Epithelial cell of esophagus (primary cell): ENCODE measurements around the gene MTSS2.
A peak's percentile ranks its signal among the peaks of the same experiment; 100 is the strongest.

Experiments used
- DNase-seq: peaks from one replicate; pipeline ENCODE4 v3.0.0; 2010; ENCODE audit warnings: low read depth
- H3K4me3 ChIP-seq: 2 replicates; pipeline ENCODE4 v1.5.1; 2011; ENCODE audit warnings: mild to moderate bottlenecking, low read length, control low read depth
- CTCF ChIP-seq: IDR thresholded peaks from 2 replicates; pipeline ENCODE4 v1.5.1; 2011; ENCODE audit warnings: low read depth, mild to moderate bottlenecking, low read length, control low read depth, inconsistent platforms; ENCODE audit not compliant: insufficient read depth; ENCODE audit errors: missing control alignments

The MTSS2 gene

DNA sequence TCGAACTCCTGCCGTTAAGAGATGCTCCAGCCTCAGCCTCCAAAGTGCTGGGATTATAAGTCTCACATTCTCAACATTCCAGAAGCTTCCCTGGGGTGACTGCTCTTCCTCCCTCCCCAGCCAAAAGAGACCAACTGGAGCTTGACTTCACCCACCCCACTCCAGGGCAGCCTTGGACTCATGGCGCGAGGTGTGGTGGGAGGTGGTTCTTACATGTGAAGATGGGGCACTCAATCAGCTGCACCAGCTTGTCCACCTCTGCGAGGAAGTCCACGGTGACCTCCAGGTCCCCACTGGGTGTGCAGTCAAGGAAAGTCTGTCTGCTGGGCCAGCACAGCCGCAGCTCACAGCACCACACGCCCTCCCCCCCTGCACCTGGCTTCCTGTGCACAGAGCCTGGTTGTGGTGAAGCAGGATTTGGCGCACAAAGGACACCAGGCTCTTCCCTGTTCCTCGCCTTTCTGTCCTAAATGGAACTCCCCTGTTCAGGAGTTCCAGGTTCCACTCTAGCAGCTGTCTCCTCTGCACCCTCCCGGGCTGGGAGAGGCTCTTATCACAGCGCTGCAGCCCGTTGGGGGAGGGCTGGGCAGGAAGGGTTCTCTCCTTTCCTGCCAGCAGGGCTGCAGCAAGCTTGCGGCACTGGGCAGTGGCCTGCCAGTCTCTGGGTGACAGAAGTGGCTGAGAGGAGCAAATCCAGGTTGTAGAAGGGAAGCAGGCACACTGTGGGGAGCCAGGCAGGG, 9.6 kb upstream of the MTSS2 start:
- TF ChIP-seq CTCF, result peak; percentile 27

DNA sequence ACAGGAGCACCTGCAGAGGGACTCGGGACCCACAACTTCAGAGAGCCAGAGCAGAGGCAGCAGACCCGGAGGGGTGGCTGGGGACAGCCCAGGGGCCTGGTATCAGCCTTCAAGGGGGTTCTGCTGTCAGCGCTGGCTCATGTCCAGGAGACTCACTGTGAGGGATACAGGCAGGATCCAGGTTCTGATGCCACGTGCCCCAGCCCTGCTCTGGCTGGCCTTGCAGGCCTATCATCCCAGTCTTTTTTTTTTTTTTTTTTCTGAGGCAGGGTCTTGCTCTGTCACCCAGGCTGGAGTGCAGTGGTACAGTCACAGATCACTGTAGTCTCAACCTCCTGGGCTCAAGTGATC, 9.0 kb upstream of the MTSS2 start:
- H3K4me3 ChIP-seq, result no peak overlapping the region
- TF ChIP-seq CTCF, result no peak
- no peak for DNase-seq

More for the DNA sequence above, 9.6 kb upstream of the MTSS2 start:
- peak; percentile 40 for DNase-seq
- no peak overlapping the region for H3K4me3 ChIP-seq

DNA sequence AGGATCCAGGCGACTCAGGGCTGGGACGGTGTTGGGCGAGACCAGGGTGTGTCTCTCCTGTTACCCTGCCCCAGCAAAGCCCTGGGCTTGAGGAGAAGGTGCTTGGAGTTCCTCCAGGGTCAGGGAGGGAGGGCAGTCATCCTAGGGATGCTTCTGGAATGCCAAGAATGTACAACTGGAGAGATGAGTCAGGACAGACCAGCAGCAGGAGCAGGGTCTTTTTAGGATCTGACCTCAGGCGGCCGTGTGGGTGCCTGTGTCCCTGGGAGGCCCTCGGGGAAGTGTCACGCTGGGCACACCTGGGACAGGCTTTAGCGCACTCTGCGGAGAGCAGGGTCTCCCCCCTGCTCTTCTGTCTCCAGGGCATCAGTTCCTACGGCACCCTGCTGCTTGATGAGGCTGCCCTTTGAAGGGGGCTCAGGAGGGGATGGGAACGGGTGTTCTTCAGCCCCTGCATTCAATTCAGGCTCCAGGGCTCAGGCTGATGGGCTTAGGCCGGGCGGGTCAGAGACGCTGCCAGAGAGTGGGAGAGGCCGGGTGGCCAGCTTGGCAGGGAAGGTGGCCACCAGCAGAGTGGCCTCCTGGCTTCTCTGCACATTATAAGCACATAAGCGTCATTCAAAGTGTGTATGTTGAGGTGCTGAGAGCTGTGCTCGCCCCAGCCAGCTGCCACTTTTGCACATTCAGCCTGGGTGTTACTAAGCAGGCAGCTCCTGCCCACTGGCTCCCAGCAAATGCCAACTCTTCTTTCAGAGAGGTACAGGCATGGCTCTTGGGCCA, 8.4 kb upstream of the MTSS2 start:
- DNase-seq, result peak; percentile 64

GRCh38 chr16:70692873-70693671, 7.2 kb upstream of the MTSS2 start:
- TF ChIP-seq CTCF, result no peak
- no peak overlapping the region for H3K4me3 ChIP-seq
- DNase-seq, result no peak

More for the DNA sequence above, 8.4 kb upstream of the MTSS2 start:
- TF ChIP-seq CTCF, result no peak
- H3K4me3 ChIP-seq, result no peak overlapping the region

DNA sequence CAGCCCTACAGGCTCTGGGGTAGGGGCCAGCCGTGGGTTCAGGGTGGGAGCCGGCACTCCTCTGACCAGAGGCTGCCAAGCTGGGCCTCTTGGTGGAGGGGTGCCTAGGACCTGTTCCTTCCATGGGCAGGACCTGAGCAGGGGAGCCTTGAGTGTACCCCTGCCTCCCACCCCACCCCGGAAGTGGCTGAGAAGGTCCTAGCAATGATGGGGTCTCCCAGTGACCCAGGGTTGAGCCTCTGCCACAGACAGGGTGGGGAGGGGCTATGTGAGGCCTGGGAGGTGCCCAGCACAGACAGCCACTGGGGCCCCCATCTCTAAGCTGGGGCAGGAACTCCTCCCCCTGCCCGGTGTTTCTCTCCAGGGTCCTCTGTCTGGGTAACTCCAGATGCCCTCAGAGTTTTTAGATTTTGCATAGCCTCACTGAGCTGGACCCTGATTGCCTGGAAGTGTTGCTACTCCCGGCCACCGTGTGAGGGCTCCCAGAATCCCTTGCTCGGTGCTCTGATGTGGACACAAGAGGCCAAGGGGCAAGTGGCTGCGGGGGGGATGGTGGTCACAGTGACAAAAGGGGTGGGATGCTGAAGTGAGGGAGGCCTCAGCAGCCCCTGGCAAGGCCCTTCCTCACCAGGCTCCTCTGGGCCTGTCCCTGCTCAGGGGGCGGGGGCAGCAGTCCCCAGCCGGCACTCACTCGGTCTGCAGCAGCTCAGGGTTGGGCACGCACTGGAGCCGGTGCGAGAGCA, 6.4 kb upstream of the MTSS2 start:
- no peak for DNase-seq
- TF ChIP-seq CTCF, result no peak
- no peak overlapping the region for H3K4me3 ChIP-seq

- no peak for TF ChIP-seq CTCF
- no peak for DNase-seq
- no peak overlapping the region for H3K4me3 ChIP-seq
Measured at GRCh38 chr16:70691223-70692129, 5.6 kb upstream of the MTSS2 start.
